HepG2 (cell line): ENCODE results near the gene TBX10. TPM values are rescaled to one million over a fixed set of nuclear protein-coding genes. Genes with fewer than 3 reads are reported as not detected.

Source experiments
- CREB1 ChIP-seq, 2 experiments: fragments of 450-650 bp in 1 of 2; IDR thresholded peaks; 2 replicates each; pipeline ENCODE4 v1.6.1; 2016 to 2017; ENCODE audit warnings: control low read depth in 1 of 2, mild to moderate bottlenecking in 1 of 2, missing compliant biosample characterization in 1 of 2, missing genetic modification characterization in 1 of 2
- DNMT1 ChIP-seq: sonication (generic); formaldehyde crosslinking; IDR thresholded peaks from 2 replicates; pipeline ENCODE4 v1.5.1; 2020; ENCODE audit warnings: mild to moderate bottlenecking, missing genetic modification reagents
- GZF1 ChIP-seq: sonication (generic); formaldehyde crosslinking; IDR thresholded peaks from 2 replicates; pipeline ENCODE4 v1.5.1; 2020; ENCODE audit warnings: mild to moderate bottlenecking, missing genetic modification reagents
- HNF4A ChIP-seq: sonication (generic); formaldehyde crosslinking; IDR thresholded peaks from 2 replicates; pipeline ENCODE4 v1.4.0; 2020; ENCODE audit warnings: missing genetic modification reagents
- JUND ChIP-seq: sonication (generic); formaldehyde crosslinking; IDR thresholded peaks from 2 replicates; pipeline ENCODE4 v1.8.0; 2022; ENCODE audit warnings: mild to moderate bottlenecking, missing genetic modification reagents
- SIN3A ChIP-seq: IDR thresholded peaks from 2 replicates; pipeline ENCODE4 v1.6.1; 2011; ENCODE audit warnings: low read depth, mild to moderate bottlenecking, control low read depth, low read length, borderline replicate concordance
- SIX4 ChIP-seq: sonication (generic); formaldehyde crosslinking; IDR thresholded peaks from 2 replicates; pipeline ENCODE4 v1.4.0; 2020; ENCODE audit warnings: missing genetic modification reagents
- SNAPC2 ChIP-seq: sonication (generic); formaldehyde crosslinking; IDR thresholded peaks from 2 replicates; pipeline ENCODE4 v1.8.1; 2022; ENCODE audit warnings: mild to moderate bottlenecking, missing genetic modification reagents
- TCF7 ChIP-seq: sonication (generic); IDR thresholded peaks from 2 replicates; pipeline ENCODE4 v1.6.1; 2016; ENCODE audit warnings: antibody characterized with exemption, low read depth
- TOPORS ChIP-seq: sonication (generic); formaldehyde crosslinking; IDR thresholded peaks from 2 replicates; pipeline ENCODE4 v1.8.0; 2023; ENCODE audit warnings: mild to moderate bottlenecking, missing genetic modification reagents
- ZFY ChIP-seq: sonication (generic); formaldehyde crosslinking; IDR thresholded peaks from 2 replicates; pipeline ENCODE4 v1.4.0; 2020; ENCODE audit warnings: missing genetic modification reagents
- ZNF10 ChIP-seq: sonication (generic); formaldehyde crosslinking; IDR thresholded peaks from 2 replicates; pipeline ENCODE4 v1.4.0; 2020; ENCODE audit warnings: mild to moderate bottlenecking, low read depth, missing genetic modification reagents, borderline replicate concordance
- ZNF264 ChIP-seq: sonication (generic); formaldehyde crosslinking; IDR thresholded peaks from 2 replicates; pipeline ENCODE4 v1.4.0; 2020; ENCODE audit warnings: missing genetic modification reagents
- ZNF350 ChIP-seq: sonication (generic); formaldehyde crosslinking; IDR thresholded peaks from 2 replicates; pipeline ENCODE4 v1.4.0; 2020; ENCODE audit warnings: mild to moderate bottlenecking, low read depth, missing genetic modification reagents, borderline replicate concordance
- ZNF451 ChIP-seq: sonication (generic); formaldehyde crosslinking; IDR thresholded peaks from 2 replicates; pipeline ENCODE4 v1.5.0; 2020; ENCODE audit warnings: mild to moderate bottlenecking, missing genetic modification reagents
- polyA plus RNA-seq, 8 experiments: library from polyadenylated mRNA; depleted of rRNA in 3 of 8; stranded (reverse) in 7 of 8; unstranded in 1 of 8; fragments of >200 nt; fragmentation: Illumina TruSeq in 4 of 8; extraction: Trizol in 4 of 8; gene quantifications; 2 replicates each; pipeline versions ENCODE4 v1.2.1 to v1.2.3, GENCODE V29; 2011 to 2016; ENCODE audit warnings: low read depth in 4 of 8, missing spikeins in 1 of 8, mixed read lengths in 1 of 8; ENCODE audit not compliant: insufficient read depth in 1 of 8
- total RNA-seq, 5 experiments: library from RNA; depleted of rRNA; stranded (reverse); fragments of >200 nt; fragmentation: Illumina TruSeq; extraction: Trizol; gene quantifications; 2 replicates each; pipeline ENCODE4 v1.2.3, GENCODE V29; 2016; ENCODE audit warnings: low read depth in 1 of 5
- TF ChIP-seq, protein P1 (sequence below): sonication (generic); formaldehyde crosslinking; IDR thresholded peaks from 2 replicates; pipeline ENCODE4 v1.4.0; 2020; ENCODE audit warnings: mild to moderate bottlenecking, missing genetic modification reagents
- TF ChIP-seq, protein P2 (sequence below): sonication (generic); formaldehyde crosslinking; IDR thresholded peaks from 2 replicates; pipeline ENCODE4 v1.8.0; 2022; ENCODE audit warnings: mild to moderate bottlenecking, missing genetic modification reagents, moderate library complexity
- TF ChIP-seq, protein P3 (sequence below): sonication (generic); formaldehyde crosslinking; IDR thresholded peaks from 2 replicates; pipeline ENCODE4 v1.8.0; 2022; ENCODE audit warnings: missing genetic modification reagents, low read depth, mild to moderate bottlenecking, borderline replicate concordance
- TF ChIP-seq, protein P4 (sequence below): IDR thresholded peaks from 2 replicates; pipeline ENCODE4 v1.6.1; 2018; ENCODE audit warnings: missing genetic modification reagents, mild to moderate bottlenecking, missing compliant biosample characterization
- TF ChIP-seq, protein P5 (sequence below): IDR thresholded peaks from 2 replicates; pipeline ENCODE4 v1.6.1; 2016; ENCODE audit warnings: missing compliant biosample characterization, missing genetic modification reagents, borderline replicate concordance

The TBX10 gene
- total and polyA plus RNA-seq, 2 of the 13 experiments (the other 11 are each of a cell fraction or from before 2014, with no cell fraction given) = 0.27 to 1.7 TPM

DNA sequence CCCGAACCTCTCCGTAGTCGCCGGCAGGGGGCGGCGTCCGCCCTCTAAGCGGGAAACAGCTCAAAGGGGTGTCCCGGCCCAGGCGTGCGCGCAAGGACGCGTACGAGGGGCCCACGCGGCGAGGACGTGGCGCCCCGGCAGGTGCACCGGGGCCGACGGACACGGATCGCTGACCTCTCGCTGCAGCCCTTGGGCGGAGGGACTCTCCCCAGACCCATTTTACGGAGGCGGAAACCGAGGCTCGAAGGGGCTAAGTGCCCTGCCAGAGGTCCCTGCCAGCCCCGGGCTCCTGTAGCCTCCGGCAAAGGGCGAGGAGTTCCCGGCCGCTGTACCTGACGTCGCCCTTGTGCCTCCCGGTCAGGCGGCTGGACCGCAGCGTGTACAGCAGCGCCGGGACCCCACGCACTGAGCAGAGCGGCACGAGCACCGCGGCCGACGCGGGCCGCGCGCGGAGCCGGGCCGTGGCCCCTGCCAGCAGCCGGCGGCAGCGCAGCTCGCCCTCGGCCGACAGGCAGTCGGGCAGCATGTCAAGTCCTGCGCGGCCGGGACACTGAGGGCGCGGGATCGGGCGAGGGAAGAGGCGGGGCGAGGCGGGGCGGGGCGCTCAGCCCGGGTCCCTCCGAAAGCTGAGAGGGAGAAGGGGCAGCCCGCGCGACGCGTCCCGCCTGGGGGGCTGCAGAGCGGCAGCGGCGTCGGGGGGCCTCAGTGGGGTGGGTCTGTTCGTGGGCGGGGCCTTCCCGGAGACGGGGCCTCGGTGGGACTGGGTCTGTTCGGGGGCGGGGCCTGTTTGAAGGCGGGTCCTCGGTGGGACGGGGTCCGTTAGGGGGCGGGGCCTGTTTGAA lies 10.0 kb downstream of the TBX10 start, which contains the start of gene NUDT8 (continued):
- TF ChIP-seq, protein P1, sequence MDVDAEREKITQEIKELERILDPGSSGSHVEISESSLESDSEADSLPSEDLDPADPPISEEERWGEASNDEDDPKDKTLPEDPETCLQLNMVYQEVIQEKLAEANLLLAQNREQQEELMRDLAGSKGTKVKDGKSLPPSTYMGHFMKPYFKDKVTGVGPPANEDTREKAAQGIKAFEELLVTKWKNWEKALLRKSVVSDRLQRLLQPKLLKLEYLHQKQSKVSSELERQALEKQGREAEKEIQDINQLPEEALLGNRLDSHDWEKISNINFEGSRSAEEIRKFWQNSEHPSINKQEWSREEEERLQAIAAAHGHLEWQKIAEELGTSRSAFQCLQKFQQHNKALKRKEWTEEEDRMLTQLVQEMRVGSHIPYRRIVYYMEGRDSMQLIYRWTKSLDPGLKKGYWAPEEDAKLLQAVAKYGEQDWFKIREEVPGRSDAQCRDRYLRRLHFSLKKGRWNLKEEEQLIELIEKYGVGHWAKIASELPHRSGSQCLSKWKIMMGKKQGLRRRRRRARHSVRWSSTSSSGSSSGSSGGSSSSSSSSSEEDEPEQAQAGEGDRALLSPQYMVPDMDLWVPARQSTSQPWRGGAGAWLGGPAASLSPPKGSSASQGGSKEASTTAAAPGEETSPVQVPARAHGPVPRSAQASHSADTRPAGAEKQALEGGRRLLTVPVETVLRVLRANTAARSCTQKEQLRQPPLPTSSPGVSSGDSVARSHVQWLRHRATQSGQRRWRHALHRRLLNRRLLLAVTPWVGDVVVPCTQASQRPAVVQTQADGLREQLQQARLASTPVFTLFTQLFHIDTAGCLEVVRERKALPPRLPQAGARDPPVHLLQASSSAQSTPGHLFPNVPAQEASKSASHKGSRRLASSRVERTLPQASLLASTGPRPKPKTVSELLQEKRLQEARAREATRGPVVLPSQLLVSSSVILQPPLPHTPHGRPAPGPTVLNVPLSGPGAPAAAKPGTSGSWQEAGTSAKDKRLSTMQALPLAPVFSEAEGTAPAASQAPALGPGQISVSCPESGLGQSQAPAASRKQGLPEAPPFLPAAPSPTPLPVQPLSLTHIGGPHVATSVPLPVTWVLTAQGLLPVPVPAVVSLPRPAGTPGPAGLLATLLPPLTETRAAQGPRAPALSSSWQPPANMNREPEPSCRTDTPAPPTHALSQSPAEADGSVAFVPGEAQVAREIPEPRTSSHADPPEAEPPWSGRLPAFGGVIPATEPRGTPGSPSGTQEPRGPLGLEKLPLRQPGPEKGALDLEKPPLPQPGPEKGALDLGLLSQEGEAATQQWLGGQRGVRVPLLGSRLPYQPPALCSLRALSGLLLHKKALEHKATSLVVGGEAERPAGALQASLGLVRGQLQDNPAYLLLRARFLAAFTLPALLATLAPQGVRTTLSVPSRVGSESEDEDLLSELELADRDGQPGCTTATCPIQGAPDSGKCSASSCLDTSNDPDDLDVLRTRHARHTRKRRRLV = no peak; the same call in 1 of the 2 replicates
- TF ChIP-seq, protein P2, sequence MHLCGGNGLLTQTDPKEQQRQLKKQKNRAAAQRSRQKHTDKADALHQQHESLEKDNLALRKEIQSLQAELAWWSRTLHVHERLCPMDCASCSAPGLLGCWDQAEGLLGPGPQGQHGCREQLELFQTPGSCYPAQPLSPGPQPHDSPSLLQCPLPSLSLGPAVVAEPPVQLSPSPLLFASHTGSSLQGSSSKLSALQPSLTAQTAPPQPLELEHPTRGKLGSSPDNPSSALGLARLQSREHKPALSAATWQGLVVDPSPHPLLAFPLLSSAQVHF (CRISPR knock-in tag) = no peak; the same call in 1 of the 2 replicates
- TF ChIP-seq TCF7 = no peak
- no peak for TF ChIP-seq JUND
- TF ChIP-seq ZNF10 (CRISPR knock-in tag) = no peak
- TF ChIP-seq HNF4A (CRISPR knock-in tag) = peak; percentile 38; the same call in 1 of the 2 replicates
- peak; percentile 78; the same call in 1 of the 2 replicates for TF ChIP-seq ZNF350 (CRISPR knock-in tag)
- peak; percentile 35; the same call in 1 of the 2 replicates for TF ChIP-seq SIX4 (CRISPR knock-in tag)
- TF ChIP-seq CREB1 (IDR thresholded peaks at IDR 0.05) = no peak
- TF ChIP-seq CREB1 (CRISPR knock-in tag; IDR thresholded peaks at IDR 0.05) = no peak
- TF ChIP-seq, protein P3, sequence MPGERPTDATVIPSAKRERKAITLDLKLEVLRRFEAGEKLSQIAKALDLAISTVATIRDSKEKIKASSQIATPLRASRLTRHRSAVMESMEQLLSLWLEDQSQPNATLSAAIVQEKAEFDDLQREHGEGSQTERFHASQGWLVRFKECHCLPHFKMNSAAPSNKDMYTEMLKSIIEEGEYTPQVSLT (CRISPR knock-in tag) = no peak; the same call in 1 of the 2 replicates
- TF ChIP-seq SIN3A = no peak
- TF ChIP-seq TOPORS (CRISPR knock-in tag) = peak; percentile 66; the same call in 1 of the 2 replicates
- peak; percentile 81 for TF ChIP-seq ZNF451 (CRISPR knock-in tag)
- TF ChIP-seq, protein P4, sequence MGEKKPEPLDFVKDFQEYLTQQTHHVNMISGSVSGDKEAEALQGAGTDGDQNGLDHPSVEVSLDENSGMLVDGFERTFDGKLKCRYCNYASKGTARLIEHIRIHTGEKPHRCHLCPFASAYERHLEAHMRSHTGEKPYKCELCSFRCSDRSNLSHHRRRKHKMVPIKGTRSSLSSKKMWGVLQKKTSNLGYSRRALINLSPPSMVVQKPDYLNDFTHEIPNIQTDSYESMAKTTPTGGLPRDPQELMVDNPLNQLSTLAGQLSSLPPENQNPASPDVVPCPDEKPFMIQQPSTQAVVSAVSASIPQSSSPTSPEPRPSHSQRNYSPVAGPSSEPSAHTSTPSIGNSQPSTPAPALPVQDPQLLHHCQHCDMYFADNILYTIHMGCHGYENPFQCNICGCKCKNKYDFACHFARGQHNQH = peak; percentile 64; the same call in 1 of the 2 replicates
- TF ChIP-seq SNAPC2 (CRISPR knock-in tag) = no peak
- TF ChIP-seq, protein P5, sequence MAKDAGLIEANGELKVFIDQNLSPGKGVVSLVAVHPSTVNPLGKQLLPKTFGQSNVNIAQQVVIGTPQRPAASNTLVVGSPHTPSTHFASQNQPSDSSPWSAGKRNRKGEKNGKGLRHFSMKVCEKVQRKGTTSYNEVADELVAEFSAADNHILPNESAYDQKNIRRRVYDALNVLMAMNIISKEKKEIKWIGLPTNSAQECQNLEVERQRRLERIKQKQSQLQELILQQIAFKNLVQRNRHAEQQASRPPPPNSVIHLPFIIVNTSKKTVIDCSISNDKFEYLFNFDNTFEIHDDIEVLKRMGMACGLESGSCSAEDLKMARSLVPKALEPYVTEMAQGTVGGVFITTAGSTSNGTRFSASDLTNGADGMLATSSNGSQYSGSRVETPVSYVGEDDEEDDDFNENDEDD (CRISPR knock-in tag) = peak; percentile 94
- peak; percentile 81 for TF ChIP-seq ZFY (CRISPR knock-in tag)
- TF ChIP-seq GZF1 (CRISPR knock-in tag) = peak; percentile 65; the same call in 1 of the 2 replicates
- no peak for TF ChIP-seq DNMT1
- 0 out of 2 replicates have a peak, but pooled peaks have one; percentile 49 for TF ChIP-seq ZNF264 (CRISPR knock-in tag)
